Liver (tissue), 3 donors: ENCODE measurements around the gene GRIN3A.

Experiments used
- CTCF ChIP-seq: fragments of 150-350 bp; IDR thresholded peaks from 2 replicates; pipeline ENCODE4 v1.5.1; 2017; ENCODE audit warnings: improper control_type of control experiment, low read depth, low read length; ENCODE audit not compliant: missing input control
- FOXA1 ChIP-seq: IDR thresholded peaks from 2 replicates; pipeline ENCODE4 v1.6.1; 2016; ENCODE audit warnings: antibody characterized with exemption
- JUND ChIP-seq, 2 donors: IDR thresholded peaks; 2 replicates each; pipeline ENCODE4 v1.6.1; 2016; ENCODE audit warnings: antibody characterized with exemption in 2 of 2
- RAD21 ChIP-seq, 2 donors: IDR thresholded peaks; 2 replicates each; pipeline ENCODE4 v1.6.1; 2016; ENCODE audit warnings: antibody characterized with exemption in 2 of 2, mild to moderate bottlenecking in 2 of 2
- TF ChIP-seq, protein P1 (sequence below): IDR thresholded peaks from 2 replicates; pipeline ENCODE4 v1.6.1; 2016; ENCODE audit warnings: antibody characterized with exemption
- donor health status: healthy.
- donor health status: healthy.

- TF ChIP-seq, protein P1, sequence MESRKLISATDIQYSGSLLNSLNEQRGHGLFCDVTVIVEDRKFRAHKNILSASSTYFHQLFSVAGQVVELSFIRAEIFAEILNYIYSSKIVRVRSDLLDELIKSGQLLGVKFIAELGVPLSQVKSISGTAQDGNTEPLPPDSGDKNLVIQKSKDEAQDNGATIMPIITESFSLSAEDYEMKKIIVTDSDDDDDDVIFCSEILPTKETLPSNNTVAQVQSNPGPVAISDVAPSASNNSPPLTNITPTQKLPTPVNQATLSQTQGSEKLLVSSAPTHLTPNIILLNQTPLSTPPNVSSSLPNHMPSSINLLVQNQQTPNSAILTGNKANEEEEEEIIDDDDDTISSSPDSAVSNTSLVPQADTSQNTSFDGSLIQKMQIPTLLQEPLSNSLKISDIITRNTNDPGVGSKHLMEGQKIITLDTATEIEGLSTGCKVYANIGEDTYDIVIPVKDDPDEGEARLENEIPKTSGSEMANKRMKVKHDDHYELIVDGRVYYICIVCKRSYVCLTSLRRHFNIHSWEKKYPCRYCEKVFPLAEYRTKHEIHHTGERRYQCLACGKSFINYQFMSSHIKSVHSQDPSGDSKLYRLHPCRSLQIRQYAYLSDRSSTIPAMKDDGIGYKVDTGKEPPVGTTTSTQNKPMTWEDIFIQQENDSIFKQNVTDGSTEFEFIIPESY: no peak
- no peak for TF ChIP-seq CTCF
- TF ChIP-seq FOXA1: no peak
- TF ChIP-seq RAD21 (IDR thresholded peaks at IDR 0.05): no peak
- no peak for TF ChIP-seq JUND (IDR thresholded peaks at IDR 0.05)
Observed at GRCh38 chr9:101626295-101626694, 112.2 kb downstream of the GRIN3A start.
